NCI-H128 (cell line): ENCODE results near the gene FGF9.

Experiments used
- DNase-seq: peaks from one replicate; lab custom pipeline; 2025; ENCODE audit not compliant: unreplicated experiment; lab: John Stamatoyannopoulos, UW

Gene FGF9

GRCh38 chr13:21752501-21752900 lies 81.6 kb downstream of the FGF9 start:
- no peak for DNase-seq

GRCh38 chr13:21753117-21753729 lies 82.3 kb downstream of the FGF9 start:
- DNase-seq, result no peak
